ENCODE data around the gene ZNF800. TPM values are rescaled to one million over a fixed set of nuclear protein-coding genes. Genes with fewer than 3 reads are reported as not detected.

The ZNF800 gene
- polyA plus RNA-seq, 1 donor (not counting 4 experiments of a cell fraction or from before 2014, with no cell fraction given), result 18.0 TPM

DNA sequence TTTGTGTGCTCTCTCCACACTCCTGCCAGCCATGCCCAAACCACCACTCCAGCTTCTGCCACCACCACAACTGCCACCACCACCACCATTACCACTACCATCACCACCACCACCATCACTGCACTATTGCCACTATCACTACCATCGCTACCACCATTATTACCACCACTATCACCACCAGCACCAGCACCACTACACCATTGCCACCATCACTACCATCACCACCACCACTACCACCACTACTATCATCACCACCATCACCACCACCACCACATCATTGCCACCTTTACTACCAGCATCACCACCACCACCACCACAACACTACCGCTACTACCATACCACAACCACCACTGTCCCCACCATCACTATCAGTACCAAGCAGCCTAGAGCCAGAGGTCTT, 26.0 kb upstream of the ZNF800 start:
- no peak overlapping the region for H3K27ac ChIP-seq (ENCODE audit: control insufficient read depth, insufficient read depth, low read length)
- no peaks in the 10 kb centered on the region for H3K4me1 ChIP-seq (ENCODE audit: control insufficient read depth, extremely low read depth, insufficient read depth, low read length)
- no peaks in the 10 kb centered on the region for H3K79me2 ChIP-seq (ENCODE audit: control insufficient read depth, insufficient read depth, low read length)
- TF ChIP-seq, protein P1, sequence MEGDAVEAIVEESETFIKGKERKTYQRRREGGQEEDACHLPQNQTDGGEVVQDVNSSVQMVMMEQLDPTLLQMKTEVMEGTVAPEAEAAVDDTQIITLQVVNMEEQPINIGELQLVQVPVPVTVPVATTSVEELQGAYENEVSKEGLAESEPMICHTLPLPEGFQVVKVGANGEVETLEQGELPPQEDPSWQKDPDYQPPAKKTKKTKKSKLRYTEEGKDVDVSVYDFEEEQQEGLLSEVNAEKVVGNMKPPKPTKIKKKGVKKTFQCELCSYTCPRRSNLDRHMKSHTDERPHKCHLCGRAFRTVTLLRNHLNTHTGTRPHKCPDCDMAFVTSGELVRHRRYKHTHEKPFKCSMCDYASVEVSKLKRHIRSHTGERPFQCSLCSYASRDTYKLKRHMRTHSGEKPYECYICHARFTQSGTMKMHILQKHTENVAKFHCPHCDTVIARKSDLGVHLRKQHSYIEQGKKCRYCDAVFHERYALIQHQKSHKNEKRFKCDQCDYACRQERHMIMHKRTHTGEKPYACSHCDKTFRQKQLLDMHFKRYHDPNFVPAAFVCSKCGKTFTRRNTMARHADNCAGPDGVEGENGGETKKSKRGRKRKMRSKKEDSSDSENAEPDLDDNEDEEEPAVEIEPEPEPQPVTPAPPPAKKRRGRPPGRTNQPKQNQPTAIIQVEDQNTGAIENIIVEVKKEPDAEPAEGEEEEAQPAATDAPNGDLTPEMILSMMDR (optimal IDR thresholded peaks at IDR 0.05 in 1 of 3, IDR thresholded peaks at IDR 0.05 in 1 of 3, conservative IDR thresholded peaks at IDR 0.05 in 1 of 3; ENCODE audit: extremely low read depth in 1 of 3, insufficient read depth in 2 of 3, low read length in 3 of 3), result no peak
- no peak for TF ChIP-seq EZH2 (IDR thresholded peaks at IDR 0.05; ENCODE audit: low read length)
- no peaks in the 10 kb centered on the region for H3K9me1 ChIP-seq (ENCODE audit: control insufficient read depth, extremely low read depth, insufficient read depth, low read length)
- H3K27me3 ChIP-seq (ENCODE audit: control insufficient read depth, extremely low read depth, insufficient read depth, low read length), result no peaks in the 10 kb centered on the region
- no peak overlapping the region for H3K4me2 ChIP-seq (ENCODE audit: control insufficient read depth, extremely low read depth, insufficient read depth, low read depth, low read length)
- H3K9me3 ChIP-seq (ENCODE audit: control insufficient read depth, low read depth, low read length), result no peaks in the 10 kb centered on the region
- no peak for DNase-seq (ENCODE audit: low read depth, low spot score)
- no peak overlapping the region for H3K9ac ChIP-seq (ENCODE audit: control insufficient read depth, extremely low read depth, insufficient read depth, low read length)
- no peak for FAIRE-seq
- H3K4me3 ChIP-seq (ENCODE audit: control insufficient read depth in 2 of 3, extremely low read depth in 1 of 3, insufficient read depth in 2 of 3, low read depth in 1 of 3, low read length in 3 of 3), result no peak overlapping the region
- H3K36me3 ChIP-seq (ENCODE audit: control insufficient read depth in 2 of 2, extremely low read depth in 1 of 2, insufficient read depth in 2 of 2, low read length in 2 of 2), result no peaks in the 10 kb centered on the region
- H4K20me1 ChIP-seq (ENCODE audit: control insufficient read depth, extremely low read depth, insufficient read depth, low read length), result no peaks in the 10 kb centered on the region
- H2AFZ ChIP-seq (ENCODE audit: control insufficient read depth, low read length), result no peak overlapping the region
- dilution Hi-C loops (cut with MboI; ENCODE audit: extremely low pct_ligation_motif_present, low sequenced_read_pairs), result no loop called here

DNA sequence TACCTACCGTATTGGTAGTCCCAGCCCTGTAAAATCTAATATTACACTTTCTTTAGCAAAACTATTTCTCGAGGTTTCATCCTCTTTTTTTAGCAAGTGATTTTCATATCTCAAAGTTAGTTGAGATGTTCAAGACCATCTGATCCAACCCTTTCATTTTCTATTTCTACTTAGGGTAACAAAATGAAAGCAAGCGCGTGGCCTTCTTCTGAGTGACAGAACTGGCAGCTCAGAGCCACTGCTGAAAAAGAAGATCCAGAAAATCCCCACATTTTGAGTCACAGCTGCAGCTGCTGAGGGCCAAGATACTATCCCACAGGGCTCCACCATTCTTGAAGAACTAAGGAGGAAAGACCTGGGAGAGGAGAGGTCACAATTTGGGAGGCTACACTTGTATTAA, 24.8 kb upstream of the ZNF800 start:
- no peaks in the 10 kb centered on the region for H3K4me1 ChIP-seq (ENCODE audit: control insufficient read depth, extremely low read depth, insufficient read depth, low read length)
- no peak for FAIRE-seq
- dilution Hi-C loops (cut with MboI; ENCODE audit: extremely low pct_ligation_motif_present, low sequenced_read_pairs), result no loop called here

More for the DNA sequence above, 24.8 kb upstream of the ZNF800 start:
- DNase-seq (ENCODE audit: low read depth, low spot score), result no peak
- H3K9ac ChIP-seq (ENCODE audit: control insufficient read depth, extremely low read depth, insufficient read depth, low read length), result no peak overlapping the region
- no peaks in the 10 kb centered on the region for H3K9me1 ChIP-seq (ENCODE audit: control insufficient read depth, extremely low read depth, insufficient read depth, low read length)
- no peak overlapping the region for H3K4me3 ChIP-seq (ENCODE audit: control insufficient read depth in 2 of 3, extremely low read depth in 1 of 3, insufficient read depth in 2 of 3, low read depth in 1 of 3, low read length in 3 of 3)
- no peaks in the 10 kb centered on the region for H3K36me3 ChIP-seq (ENCODE audit: control insufficient read depth in 2 of 2, extremely low read depth in 1 of 2, insufficient read depth in 2 of 2, low read length in 2 of 2)
- H3K9me3 ChIP-seq (ENCODE audit: control insufficient read depth, low read depth, low read length), result no peaks in the 10 kb centered on the region
- no peaks in the 10 kb centered on the region for H3K27me3 ChIP-seq (ENCODE audit: control insufficient read depth, extremely low read depth, insufficient read depth, low read length)
- no peak overlapping the region for H2AFZ ChIP-seq (ENCODE audit: control insufficient read depth, low read length)
- H4K20me1 ChIP-seq (ENCODE audit: control insufficient read depth, extremely low read depth, insufficient read depth, low read length), result no peaks in the 10 kb centered on the region
- no peaks in the 10 kb centered on the region for H3K79me2 ChIP-seq (ENCODE audit: control insufficient read depth, insufficient read depth, low read length)
- no peak overlapping the region for H3K27ac ChIP-seq (ENCODE audit: control insufficient read depth, insufficient read depth, low read length)
- TF ChIP-seq EZH2 (IDR thresholded peaks at IDR 0.05; ENCODE audit: low read length), result no peak
- TF ChIP-seq, protein P1 (optimal IDR thresholded peaks at IDR 0.05 in 1 of 3, IDR thresholded peaks at IDR 0.05 in 1 of 3, conservative IDR thresholded peaks at IDR 0.05 in 1 of 3; ENCODE audit: extremely low read depth in 1 of 3, insufficient read depth in 2 of 3, low read length in 3 of 3), result no peak
- H3K4me2 ChIP-seq (ENCODE audit: control insufficient read depth, extremely low read depth, insufficient read depth, low read depth, low read length), result no peak overlapping the region
